Raji (cell line): ENCODE results near the gene CKM.

Experiments
- POLR2A ChIP-seq: IDR thresholded peaks from 2 replicates; pipeline ENCODE4 v1.6.1; 2011; ENCODE audit warnings: low read depth, low read length, control low read depth; ENCODE audit not compliant: insufficient read depth

CKM gene

DNA sequence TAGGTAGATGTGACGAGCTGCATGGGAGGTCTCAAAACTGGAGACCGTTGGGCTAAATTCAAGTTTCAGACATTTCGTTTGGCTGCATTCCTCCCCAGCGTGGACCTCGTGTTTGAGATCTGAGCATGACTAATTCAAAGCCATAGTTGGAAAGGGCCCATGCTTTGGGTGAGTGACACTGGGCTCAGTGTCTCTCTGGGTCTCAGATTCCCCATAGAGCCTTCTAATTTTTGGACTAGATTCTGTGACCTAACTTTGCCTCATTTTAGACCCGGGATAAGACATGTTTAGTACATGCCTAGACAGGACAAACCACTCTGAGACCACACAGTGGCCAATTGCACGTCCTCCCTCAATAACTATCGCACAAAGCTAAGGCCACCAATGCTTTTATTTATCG is 16.6 kb downstream of the CKM start:
- TF ChIP-seq POLR2A: no peak

DNA sequence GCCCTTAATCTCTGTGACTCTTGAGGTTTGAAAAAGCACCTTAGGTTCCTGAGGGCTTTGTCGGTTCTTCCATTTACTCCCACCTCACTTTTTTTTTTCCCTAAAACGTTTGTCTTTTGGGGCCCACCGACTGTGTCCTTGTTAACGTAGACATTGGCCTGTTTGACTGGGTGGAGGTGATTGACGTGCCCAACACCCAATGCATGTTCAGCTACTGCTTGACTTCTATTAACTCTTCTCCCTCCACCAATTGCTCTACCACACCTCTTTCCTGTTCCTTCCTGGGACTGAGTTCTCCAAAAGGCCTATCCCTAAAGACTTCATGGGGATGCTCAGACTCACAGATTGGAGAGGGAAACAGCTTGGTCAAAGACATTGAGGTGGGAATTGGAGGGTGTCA is 17.3 kb downstream of the CKM start:
- TF ChIP-seq POLR2A: no peak

- no peak for TF ChIP-seq POLR2A
Measured at GRCh38 chr19:45305007-45305406, 17.7 kb downstream of the CKM start.

DNA sequence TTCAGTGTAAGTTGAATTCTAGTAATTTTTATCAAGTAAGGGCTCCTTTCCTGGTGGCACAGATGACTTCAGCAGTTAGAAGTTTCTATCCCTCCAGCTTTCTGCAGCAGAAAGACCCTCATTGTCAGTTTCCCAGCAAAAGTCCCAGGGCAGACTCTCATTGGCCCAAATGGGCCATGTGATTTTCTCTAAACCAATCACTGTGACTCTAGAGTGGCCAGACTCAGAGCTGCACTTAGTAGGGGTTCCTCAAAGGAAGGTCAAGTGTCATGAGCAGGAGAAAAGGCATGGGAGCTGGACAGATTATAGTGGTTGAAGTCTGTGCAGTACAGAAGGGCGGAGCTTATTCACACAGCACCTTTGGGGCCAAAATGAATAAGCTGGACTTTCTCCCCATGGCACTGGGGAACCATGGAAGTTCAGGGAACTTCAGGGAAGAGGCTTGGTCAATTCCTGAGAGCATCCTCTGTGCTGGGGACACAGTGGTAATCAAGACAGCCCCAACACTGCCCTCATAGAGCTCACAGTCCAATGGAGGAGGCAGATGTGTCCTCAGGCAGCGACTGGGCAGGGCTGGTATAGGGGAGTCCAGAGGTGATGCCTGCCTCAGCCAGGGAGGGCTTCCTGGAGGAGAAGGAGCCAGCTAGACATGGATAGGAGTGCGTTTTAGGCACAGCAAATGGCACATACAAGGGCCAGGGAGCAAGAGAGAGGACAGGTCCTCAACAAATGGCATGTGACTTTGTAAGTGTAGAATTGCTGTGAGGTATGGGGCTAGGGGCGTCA is 18.3 kb downstream of the CKM start:
- no peak for TF ChIP-seq POLR2A

- TF ChIP-seq POLR2A: no peak
Measured at GRCh38 chr19:45303269-45304060, 19.2 kb downstream of the CKM start.

DNA sequence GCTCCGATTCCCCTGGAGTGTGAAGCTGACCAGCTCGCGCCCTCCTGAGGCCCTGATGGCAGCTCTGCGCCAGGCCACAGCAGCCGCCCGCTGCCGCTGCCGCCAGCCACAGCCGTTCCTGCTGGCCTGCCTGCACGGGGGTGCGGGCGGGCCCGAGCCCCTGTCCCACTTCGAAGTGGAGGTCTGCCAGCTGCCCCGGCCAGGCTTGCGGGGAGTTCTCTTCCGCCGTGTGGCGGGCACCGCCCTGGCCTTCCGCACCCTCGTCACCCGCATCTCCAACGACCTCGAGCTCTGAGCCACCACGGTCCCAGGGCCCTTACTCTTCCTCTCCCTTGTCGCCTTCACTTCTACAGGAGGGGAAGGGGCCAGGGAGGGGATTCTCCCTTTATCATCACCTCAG is 20.3 kb downstream of the CKM start:
- TF ChIP-seq POLR2A: no peak

DNA sequence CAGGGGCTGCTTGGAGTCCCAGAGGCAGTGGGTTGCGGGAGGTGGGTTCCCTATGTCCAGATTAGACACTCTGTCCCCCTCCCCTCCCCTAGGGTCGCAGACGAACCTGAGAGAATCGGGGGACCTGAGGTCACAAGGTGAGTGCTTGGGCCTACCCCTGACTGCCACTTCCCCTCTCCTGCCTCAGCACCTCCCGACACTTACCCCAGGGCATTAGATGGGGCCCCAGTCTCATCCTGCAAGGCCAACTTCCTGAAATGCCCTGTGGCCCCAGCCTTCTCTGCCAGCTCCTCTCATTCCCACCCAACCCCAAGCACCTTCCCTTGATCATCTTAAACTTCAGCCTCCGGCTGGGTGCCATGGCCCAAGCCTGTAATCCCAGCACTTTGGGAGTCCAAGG is 23.0 kb downstream of the CKM start:
- no peak for TF ChIP-seq POLR2A

GRCh38 chr19:45298264-45298663 is 24.4 kb downstream of the CKM start:
- TF ChIP-seq POLR2A: no peak

DNA sequence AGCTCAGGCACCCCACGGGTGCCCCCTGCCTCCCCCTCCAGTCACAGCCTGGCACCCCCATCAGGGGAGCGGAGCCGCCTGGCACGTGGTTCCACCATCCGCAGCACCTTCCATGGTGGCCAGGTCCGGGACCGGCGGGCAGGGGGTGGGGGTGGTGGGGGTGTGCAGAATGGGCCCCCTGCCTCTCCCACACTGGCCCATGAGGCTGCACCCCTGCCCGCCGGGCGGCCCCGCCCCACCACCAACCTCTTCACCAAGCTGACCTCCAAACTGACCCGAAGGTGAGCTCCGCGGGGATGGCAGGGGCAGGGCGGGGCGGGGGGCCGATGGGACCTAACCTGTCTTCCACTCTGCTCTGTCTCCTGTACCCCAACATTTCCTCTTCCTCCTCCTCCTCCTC is 25.0 kb downstream of the CKM start:
- TF ChIP-seq POLR2A: no peak

DNA sequence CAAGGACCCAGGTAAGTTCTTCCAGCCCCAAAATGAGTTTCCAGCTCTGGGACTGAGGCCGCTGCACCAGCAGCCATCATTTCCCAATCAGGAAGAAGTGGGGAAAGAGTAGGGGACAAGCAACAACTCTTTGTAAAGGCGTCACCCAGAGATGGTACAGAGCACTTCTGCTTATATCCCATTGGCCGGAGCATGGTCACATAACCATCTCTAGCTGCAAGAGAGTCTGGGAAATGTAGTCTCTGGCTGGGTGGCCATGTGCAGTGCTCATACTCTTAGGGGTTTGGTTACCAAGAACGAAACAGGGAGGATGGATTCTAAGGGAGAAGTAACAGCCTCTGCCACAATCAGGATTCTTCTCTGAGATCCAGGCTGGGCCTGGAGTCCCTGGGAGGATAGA is 26.3 kb downstream of the CKM start:
- no peak for TF ChIP-seq POLR2A

DNA sequence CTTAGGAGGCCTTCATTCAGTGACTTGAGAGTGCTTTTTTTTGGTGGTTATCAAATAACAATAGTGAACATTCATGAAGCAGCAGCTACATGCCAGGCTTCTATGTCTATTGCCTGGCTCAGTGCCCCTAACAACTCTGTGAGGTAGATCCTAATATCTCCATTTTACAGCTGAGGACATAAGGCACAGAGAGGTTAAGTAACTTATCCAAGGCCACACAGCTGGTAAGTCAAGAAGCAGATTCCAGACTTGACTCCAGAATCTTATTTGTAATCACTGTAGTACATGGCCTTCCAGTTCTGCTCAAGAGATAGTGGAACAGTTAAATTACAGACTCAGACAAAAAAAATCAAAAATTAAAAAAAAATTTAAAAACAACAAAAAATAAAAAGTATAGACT is 26.8 kb downstream of the CKM start:
- no peak for TF ChIP-seq POLR2A

- TF ChIP-seq POLR2A: no peak
Measured at GRCh38 chr19:45294291-45295029, 28.2 kb downstream of the CKM start.

- TF ChIP-seq POLR2A: no peak
Measured at GRCh38 chr19:45293682-45294081, 29.0 kb downstream of the CKM start.

DNA sequence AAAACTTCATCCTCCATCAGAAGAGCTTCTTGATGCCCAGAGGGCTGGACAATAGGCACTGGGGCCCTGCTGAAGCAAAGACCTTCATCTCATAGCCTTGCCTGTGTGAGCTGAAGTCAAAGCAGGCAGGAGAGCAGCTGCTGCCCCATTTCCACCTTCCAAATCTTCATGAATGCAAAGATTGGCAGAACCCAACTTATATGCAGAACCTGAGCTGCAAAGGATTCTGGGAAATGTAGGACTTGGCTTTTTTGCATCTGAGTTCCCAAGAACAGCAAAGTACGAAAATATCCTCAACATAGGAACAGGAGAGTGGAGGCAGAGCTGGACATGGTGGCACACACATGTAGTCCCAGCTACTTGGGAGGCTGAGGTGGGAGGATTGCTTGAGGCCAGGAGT is 30.8 kb downstream of the CKM start:
- TF ChIP-seq POLR2A: no peak

DNA sequence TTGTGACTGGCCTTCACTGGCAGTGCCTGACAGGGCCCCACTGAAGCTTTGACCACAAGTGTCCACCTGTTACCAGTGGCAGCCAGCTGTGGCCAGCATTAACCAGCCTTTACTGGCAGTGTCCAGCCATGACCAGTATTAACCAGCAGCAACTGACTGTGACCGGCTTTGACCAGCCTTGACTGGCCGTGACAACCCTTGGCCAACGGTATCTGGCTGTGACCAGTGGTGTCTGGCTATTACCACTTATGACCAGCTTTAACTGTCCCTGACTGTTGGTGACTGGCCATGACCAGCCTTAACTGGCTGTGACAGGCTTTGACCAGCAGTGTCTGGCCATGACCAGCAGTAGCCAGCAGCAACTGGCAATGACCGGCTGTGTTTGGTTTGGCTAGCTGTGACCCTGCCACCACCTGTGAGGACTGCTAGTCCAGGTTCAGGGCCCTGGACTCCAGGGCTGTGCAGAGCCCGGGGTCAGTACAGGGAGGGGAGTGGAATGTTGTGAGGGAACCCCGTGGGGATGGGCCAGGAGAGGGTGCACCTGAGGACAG is 32.2 kb downstream of the CKM start:
- TF ChIP-seq POLR2A: no peak

DNA sequence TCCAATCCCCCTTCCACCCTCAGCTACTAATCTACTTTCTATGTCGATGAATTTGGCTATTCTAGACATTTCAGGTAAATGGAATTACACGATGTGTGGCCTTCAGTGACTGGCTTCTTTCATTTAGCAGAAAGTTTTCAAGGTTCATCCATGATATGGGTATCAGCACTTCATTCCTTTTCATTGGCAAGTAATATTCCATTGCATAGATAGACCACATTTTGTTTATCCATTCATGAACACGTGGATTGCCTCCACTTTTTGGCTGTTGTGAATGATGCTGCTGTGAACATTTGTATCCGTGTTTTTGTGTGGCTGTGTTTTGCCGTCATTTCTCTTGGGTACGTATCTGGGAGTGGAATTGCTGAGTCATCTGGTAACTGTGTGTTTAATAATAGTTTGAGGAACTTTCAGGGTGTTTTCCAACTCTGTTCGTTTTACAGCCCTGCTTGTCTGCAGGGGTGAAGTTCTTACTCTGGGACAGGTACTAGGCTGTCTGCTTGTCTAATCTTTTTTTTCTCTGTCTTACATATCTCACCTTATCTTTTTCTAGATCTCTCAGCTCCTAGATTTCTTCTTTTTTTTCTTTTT is 39.1 kb downstream of the CKM start:
- no peak for TF ChIP-seq POLR2A

- TF ChIP-seq POLR2A: no peak
Measured at GRCh38 chr19:45280471-45280961, 42.2 kb downstream of the CKM start.
